Testis (tissue), 3 donors: ENCODE results near the gene IL17RB. TPM values are rescaled to one million over a fixed set of nuclear protein-coding genes. Genes with fewer than 3 reads are reported as not detected.
A peak's percentile ranks its signal among the peaks of the same experiment; 100 is the strongest.

Experiments used
- DNase-seq: peaks from one replicate; pipeline ENCODE4 v3.0.0-alpha.2; 2019
- H3K27ac ChIP-seq, 2 donors: fragments of 200-600 bp; sonication (generic); one replicate each; pipeline ENCODE4 v1.5.1; 2019
- H3K27me3 ChIP-seq: fragments of 200-600 bp; sonication (generic); one replicate; pipeline ENCODE4 v1.5.1; 2019
- H3K36me3 ChIP-seq: fragments of 200-600 bp; sonication (generic); one replicate; pipeline ENCODE4 v1.5.1; 2017; ENCODE audit warnings: low read depth; ENCODE audit errors: missing control alignments
- H3K4me1 ChIP-seq: fragments of 200-600 bp; sonication (generic); one replicate; pipeline ENCODE4 v1.5.1; 2019
- H3K4me3 ChIP-seq, 2 donors: fragments of 200-600 bp; sonication (generic); one replicate each; pipeline ENCODE4 v1.5.1; 2017 to 2019
- H3K9me3 ChIP-seq: fragments of 200-600 bp; sonication (generic); one replicate; pipeline ENCODE4 v1.5.1; 2017
- CTCF ChIP-seq, 3 experiments: fragments of 450-650 bp in 2 of 3; fragments of 200-600 bp in 1 of 3; sonication (generic) in 1 of 3; IDR thresholded peaks; one replicate each; pipeline ENCODE4 v1.5.1; 2016 to 2019; ENCODE audit warnings: antibody characterized with exemption in 3 of 3, mild to moderate bottlenecking in 2 of 3, moderate library complexity in 1 of 3
- POLR2A ChIP-seq: fragments of 450-650 bp; IDR thresholded peaks from one replicate; pipeline ENCODE4 v1.6.1; 2017; ENCODE audit warnings: antibody characterized with exemption, mild to moderate bottlenecking, moderate library complexity
- WGBS, 2 donors: methylation state at CpG; one replicate each; pipeline ENCODE4 v1.1.5; 2018; 5-methylcytosine and 5-hydroxymethylcytosine counted together
- intact Hi-C: fragments of 100-400 bp; cut with DNase I; formaldehyde crosslinking; loops from one replicate; pipeline ENCODE4 v1.15.1; 2023; ENCODE audit warnings: low total_unique reads
- polyA plus RNA-seq: library from polyadenylated mRNA; stranded (reverse); fragments of 350-450 nt; fragmentation: Illumina TruSeq; extraction: RNeasy Lipid Tissue Mini Kit (QIAGEN cat#74804); gene quantifications from one replicate; pipeline ENCODE4 v1.2.3, GENCODE V29; 2014; ENCODE audit warnings: low read depth, low replicate concordance; ENCODE audit not compliant: insufficient read depth
- total RNA-seq, 2 donors: library from RNA; depleted of rRNA; stranded (reverse); fragments of >200 nt; gene quantifications; one replicate each; pipeline ENCODE4 v1.2.3, GENCODE V29; 2016

Gene IL17RB
- total and polyA plus RNA-seq, 3 donors from 2014 or later, result 5.8 to 17.5 (median 9.5) TPM

- TF ChIP-seq CTCF (IDR thresholded peaks at IDR 0.05), result no peak
- TF ChIP-seq POLR2A, result no peak
- WGBS, 2 donors, result 75 to 86% methylated on average over 4 of the region's 4 CpGs
- no peaks in the 10 kb centered on the region for H3K4me1 ChIP-seq
- no peak overlapping the region for H3K4me3 ChIP-seq
- H3K9me3 ChIP-seq, result no peaks in the 10 kb centered on the region
- no peaks in the 10 kb centered on the region for H3K36me3 ChIP-seq
- intact Hi-C loops, result no loop called here
- no peak overlapping the region for H3K27ac ChIP-seq
- no peaks in the 10 kb centered on the region for H3K27me3 ChIP-seq
- DNase-seq, result peak; percentile 10
These were observed 33.9 kb upstream of the IL17RB start for GRCh38 chr3:53812434-53812833.

- 96 to 99% methylated on average over 5 of the region's 5 CpGs for WGBS, 2 donors
- Histone ChIP-seq H3K4me1 (no peaks in the 10 kb centered on the region), H3K9me3 (no peaks in the 10 kb centered on the region), H3K36me3 (no peaks in the 10 kb centered on the region), H3K27me3 (no peaks in the 10 kb centered on the region), H3K4me3 (no peak overlapping the region), H3K27ac (no peak overlapping the region)
- TF ChIP-seq POLR2A, result no peak
- TF ChIP-seq CTCF (IDR thresholded peaks at IDR 0.05), result no peak
- intact Hi-C loops, result no loop called here
- DNase-seq, result peak; percentile 1
These were observed 33.1 kb upstream of the IL17RB start for GRCh38 chr3:53813229-53813628.

DNA sequence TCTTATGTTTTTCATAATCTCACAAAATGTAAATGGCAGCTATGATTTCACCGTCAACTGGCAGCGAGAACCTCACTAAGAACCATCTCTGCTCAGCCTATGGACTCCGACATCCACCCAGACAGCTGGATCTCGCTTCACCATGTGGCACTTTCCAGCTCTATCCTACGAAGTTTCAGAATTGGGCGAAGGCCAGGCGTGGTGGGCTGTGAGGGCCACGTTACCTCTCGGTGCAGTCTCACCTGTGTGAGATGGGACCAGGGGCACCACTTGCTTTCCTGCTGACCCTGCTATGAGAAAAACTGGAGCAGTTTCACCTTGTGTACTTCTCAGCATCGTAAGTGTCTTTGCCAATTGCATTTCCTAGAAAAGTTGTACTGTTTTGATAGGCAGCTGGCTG, 32.5 kb upstream of the IL17RB start:
- H3K36me3 ChIP-seq, result no peaks in the 10 kb centered on the region

GRCh38 chr3:53815067-53815466, 31.3 kb upstream of the IL17RB start:
- no peaks in the 10 kb centered on the region for H3K27me3 ChIP-seq
- DNase-seq, result peak; percentile 3
- H3K4me1 ChIP-seq, result no peaks in the 10 kb centered on the region
- WGBS, 2 donors, result 91 to 93% methylated on average over 4 of the region's 4 CpGs
- intact Hi-C loops, result no loop called here
- no peaks in the 10 kb centered on the region for H3K36me3 ChIP-seq
- H3K9me3 ChIP-seq, result no peaks in the 10 kb centered on the region
- no peak for TF ChIP-seq CTCF (IDR thresholded peaks at IDR 0.05)
- TF ChIP-seq POLR2A, result no peak
- H3K4me3 ChIP-seq, result no peak overlapping the region
- H3K27ac ChIP-seq, result no peak overlapping the region

More for the DNA sequence above, 32.5 kb upstream of the IL17RB start:
- H3K27me3 ChIP-seq, result no peaks in the 10 kb centered on the region
- H3K9me3 ChIP-seq, result no peaks in the 10 kb centered on the region
- no peaks in the 10 kb centered on the region for H3K4me1 ChIP-seq
- no peak overlapping the region for H3K27ac ChIP-seq
- no peak overlapping the region for H3K4me3 ChIP-seq
- 87 to 92% methylated on average over 10 of the region's 10 CpGs for WGBS, 2 donors
- peak; percentile 6 for DNase-seq
- TF ChIP-seq CTCF (IDR thresholded peaks at IDR 0.05), result no peak
- TF ChIP-seq POLR2A, result no peak
- intact Hi-C loops, result no loop called here

DNA sequence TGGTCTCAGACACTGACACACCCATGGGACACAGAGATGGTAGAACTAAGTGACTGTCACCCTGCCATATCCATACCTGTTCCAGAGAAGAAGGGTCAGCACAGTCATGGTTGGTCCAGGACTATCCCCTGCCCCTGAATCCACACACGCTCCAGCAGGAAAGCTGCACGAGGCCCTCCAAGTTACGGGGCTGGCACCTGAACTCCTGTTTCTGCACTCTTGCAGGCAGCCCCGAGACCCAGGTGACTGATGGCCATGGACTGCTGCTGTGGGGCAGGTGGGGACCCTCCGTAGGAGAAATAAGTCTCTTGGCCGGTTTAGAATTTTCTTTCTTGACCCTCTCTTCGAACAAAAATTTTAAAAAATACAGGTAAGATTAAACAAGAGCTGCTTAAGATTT, 30.7 kb upstream of the IL17RB start:
- WGBS, 2 donors, result 89 to 96% methylated on average over 7 of the region's 7 CpGs
- Histone ChIP-seq H3K4me3 (no peak overlapping the region), H3K27me3 (no peaks in the 10 kb centered on the region), H3K27ac (no peak overlapping the region), H3K9me3 (no peaks in the 10 kb centered on the region), H3K4me1 (no peaks in the 10 kb centered on the region), H3K36me3 (no peaks in the 10 kb centered on the region)
- intact Hi-C loops, result no loop called here
- TF ChIP-seq CTCF (IDR thresholded peaks at IDR 0.05), result no peak
- no peak for TF ChIP-seq POLR2A
- peak; percentile 2 for DNase-seq
